ENCODE measurements around the gene MCF2L2. TPM values are rescaled to one million over a fixed set of nuclear protein-coding genes. Genes with fewer than 3 reads are reported as not detected.

The MCF2L2 gene
- total and polyA plus RNA-seq, 2 of the 13 experiments (the other 11 are each of a cell fraction or from before 2014, with no cell fraction given), result not detected

DNA sequence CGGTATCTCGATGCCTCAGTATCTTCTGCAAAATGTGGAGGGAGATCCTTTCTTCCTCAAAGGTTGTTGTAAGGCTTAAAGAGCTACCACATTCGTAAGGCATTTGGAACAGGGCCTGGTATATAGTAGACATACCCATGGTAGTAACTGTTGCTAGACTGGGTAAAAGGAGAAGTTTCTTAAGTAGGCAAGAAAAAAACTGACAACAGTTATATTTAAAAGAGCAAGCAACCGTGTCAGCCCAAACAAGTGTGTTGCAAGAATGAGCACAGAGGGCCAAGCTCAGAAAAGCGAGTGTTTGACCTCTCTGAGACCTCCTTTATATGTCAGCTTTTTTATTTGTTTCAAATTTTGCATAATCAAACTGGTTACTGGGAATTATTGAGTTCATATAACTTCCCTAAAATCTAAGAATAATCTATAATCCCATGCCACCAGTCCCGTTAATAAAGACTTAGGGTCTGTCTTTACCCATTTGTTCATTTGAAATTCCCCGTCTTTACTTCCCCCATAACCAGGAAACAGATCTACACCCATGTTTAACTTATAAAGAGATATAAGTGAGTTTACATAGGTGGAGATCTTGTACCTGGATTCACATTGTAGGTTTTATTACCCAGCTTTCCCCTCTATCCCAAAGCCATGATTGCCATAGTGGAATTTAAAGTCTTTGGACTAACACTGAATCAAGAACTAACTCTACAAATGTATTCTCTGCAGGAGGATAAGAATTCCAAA, 168.1 kb downstream of the MCF2L2 start:
- no peak for DNase-seq (ENCODE audit: low spot score)
- Histone ChIP-seq H3K27me3 (ENCODE audit: control insufficient read depth in 1 of 2, insufficient read depth in 2 of 2, low read length in 2 of 2) (peaks cover 1 to 28% of the 10 kb centered on the region in 2 experiments; a peak in 4 of 5 replicates), H4K20me1 (ENCODE audit: insufficient read depth, low read length) (no peaks in the 10 kb centered on the region), H3K4me3 (replicated peaks in 1 of 3; ENCODE audit: insufficient read depth in 1 of 3, low read depth in 2 of 3, low read length in 3 of 3) (no peak overlapping the region), H2AFZ (ENCODE audit: low read length) (no peak overlapping the region), H3K36me3 (replicated peaks in 1 of 2; ENCODE audit: control insufficient read depth in 1 of 2, insufficient read depth in 2 of 2, low read length in 2 of 2) (no peaks in the 10 kb centered on the region), H3K9ac (ENCODE audit: insufficient read depth, low read depth, low read length) (no peak overlapping the region), H3K27ac (ENCODE audit: extremely low read length, insufficient read depth, low read length) (no peak overlapping the region), H3K79me2 (ENCODE audit: insufficient read depth, low read length) (no peaks in the 10 kb centered on the region), H3K4me1 (ENCODE audit: insufficient read depth, low read length) (no peaks in the 10 kb centered on the region), H3K9me3 (ENCODE audit: low read length) (no peaks in the 10 kb centered on the region), H3K4me2 (ENCODE audit: low read depth, low read length) (no peak overlapping the region)
- no TSS peak for BruUV-seq (replicated peaks)
- no peak for FAIRE-seq
- ChIA-PET POLR2A (no interaction called here), CTCF (ENCODE audit: low intra/inter-chr PET ratio, low total read pairs) (no interaction called here)
- WGBS (ENCODE audit: low lambda C conversion rate), result 6% methylated on average over 7 of the region's 7 CpGs
- intact Hi-C loops (cut with micrococcal nuclease; ENCODE audit: unreplicated experiment), result no loop called here
- in situ Hi-C loops (cut with HindIII; ENCODE audit: extremely low pct_ligation_motif_present, low pct_unique_long_range_greater_than_20kb), result no loop called here
- ATAC-seq, result no peak
- TF ChIP-seq ZC3H4 (CRISPR knock-in tag; IDR thresholded peaks at IDR 0.05; ENCODE audit: borderline replicate concordance), result no peak
- TF ChIP-seq, protein P1, sequence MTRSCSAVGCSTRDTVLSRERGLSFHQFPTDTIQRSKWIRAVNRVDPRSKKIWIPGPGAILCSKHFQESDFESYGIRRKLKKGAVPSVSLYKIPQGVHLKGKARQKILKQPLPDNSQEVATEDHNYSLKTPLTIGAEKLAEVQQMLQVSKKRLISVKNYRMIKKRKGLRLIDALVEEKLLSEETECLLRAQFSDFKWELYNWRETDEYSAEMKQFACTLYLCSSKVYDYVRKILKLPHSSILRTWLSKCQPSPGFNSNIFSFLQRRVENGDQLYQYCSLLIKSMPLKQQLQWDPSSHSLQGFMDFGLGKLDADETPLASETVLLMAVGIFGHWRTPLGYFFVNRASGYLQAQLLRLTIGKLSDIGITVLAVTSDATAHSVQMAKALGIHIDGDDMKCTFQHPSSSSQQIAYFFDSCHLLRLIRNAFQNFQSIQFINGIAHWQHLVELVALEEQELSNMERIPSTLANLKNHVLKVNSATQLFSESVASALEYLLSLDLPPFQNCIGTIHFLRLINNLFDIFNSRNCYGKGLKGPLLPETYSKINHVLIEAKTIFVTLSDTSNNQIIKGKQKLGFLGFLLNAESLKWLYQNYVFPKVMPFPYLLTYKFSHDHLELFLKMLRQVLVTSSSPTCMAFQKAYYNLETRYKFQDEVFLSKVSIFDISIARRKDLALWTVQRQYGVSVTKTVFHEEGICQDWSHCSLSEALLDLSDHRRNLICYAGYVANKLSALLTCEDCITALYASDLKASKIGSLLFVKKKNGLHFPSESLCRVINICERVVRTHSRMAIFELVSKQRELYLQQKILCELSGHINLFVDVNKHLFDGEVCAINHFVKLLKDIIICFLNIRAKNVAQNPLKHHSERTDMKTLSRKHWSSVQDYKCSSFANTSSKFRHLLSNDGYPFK (CRISPR knock-in tag; IDR thresholded peaks at IDR 0.05; ENCODE audit: borderline replicate concordance), result no peak
- TF ChIP-seq TEAD2 (CRISPR knock-in tag; IDR thresholded peaks at IDR 0.05), result no peak
- no peak for TF ChIP-seq ZNF101 (CRISPR knock-in tag; IDR thresholded peaks at IDR 0.05; ENCODE audit: borderline replicate concordance, low read depth)
- no peak for TF ChIP-seq NAIF1 (CRISPR knock-in tag; IDR thresholded peaks at IDR 0.05; ENCODE audit: borderline replicate concordance)
- TF ChIP-seq GLI4 (CRISPR knock-in tag; IDR thresholded peaks at IDR 0.05; ENCODE audit: borderline replicate concordance), result no peak
- TF ChIP-seq, protein P2, sequence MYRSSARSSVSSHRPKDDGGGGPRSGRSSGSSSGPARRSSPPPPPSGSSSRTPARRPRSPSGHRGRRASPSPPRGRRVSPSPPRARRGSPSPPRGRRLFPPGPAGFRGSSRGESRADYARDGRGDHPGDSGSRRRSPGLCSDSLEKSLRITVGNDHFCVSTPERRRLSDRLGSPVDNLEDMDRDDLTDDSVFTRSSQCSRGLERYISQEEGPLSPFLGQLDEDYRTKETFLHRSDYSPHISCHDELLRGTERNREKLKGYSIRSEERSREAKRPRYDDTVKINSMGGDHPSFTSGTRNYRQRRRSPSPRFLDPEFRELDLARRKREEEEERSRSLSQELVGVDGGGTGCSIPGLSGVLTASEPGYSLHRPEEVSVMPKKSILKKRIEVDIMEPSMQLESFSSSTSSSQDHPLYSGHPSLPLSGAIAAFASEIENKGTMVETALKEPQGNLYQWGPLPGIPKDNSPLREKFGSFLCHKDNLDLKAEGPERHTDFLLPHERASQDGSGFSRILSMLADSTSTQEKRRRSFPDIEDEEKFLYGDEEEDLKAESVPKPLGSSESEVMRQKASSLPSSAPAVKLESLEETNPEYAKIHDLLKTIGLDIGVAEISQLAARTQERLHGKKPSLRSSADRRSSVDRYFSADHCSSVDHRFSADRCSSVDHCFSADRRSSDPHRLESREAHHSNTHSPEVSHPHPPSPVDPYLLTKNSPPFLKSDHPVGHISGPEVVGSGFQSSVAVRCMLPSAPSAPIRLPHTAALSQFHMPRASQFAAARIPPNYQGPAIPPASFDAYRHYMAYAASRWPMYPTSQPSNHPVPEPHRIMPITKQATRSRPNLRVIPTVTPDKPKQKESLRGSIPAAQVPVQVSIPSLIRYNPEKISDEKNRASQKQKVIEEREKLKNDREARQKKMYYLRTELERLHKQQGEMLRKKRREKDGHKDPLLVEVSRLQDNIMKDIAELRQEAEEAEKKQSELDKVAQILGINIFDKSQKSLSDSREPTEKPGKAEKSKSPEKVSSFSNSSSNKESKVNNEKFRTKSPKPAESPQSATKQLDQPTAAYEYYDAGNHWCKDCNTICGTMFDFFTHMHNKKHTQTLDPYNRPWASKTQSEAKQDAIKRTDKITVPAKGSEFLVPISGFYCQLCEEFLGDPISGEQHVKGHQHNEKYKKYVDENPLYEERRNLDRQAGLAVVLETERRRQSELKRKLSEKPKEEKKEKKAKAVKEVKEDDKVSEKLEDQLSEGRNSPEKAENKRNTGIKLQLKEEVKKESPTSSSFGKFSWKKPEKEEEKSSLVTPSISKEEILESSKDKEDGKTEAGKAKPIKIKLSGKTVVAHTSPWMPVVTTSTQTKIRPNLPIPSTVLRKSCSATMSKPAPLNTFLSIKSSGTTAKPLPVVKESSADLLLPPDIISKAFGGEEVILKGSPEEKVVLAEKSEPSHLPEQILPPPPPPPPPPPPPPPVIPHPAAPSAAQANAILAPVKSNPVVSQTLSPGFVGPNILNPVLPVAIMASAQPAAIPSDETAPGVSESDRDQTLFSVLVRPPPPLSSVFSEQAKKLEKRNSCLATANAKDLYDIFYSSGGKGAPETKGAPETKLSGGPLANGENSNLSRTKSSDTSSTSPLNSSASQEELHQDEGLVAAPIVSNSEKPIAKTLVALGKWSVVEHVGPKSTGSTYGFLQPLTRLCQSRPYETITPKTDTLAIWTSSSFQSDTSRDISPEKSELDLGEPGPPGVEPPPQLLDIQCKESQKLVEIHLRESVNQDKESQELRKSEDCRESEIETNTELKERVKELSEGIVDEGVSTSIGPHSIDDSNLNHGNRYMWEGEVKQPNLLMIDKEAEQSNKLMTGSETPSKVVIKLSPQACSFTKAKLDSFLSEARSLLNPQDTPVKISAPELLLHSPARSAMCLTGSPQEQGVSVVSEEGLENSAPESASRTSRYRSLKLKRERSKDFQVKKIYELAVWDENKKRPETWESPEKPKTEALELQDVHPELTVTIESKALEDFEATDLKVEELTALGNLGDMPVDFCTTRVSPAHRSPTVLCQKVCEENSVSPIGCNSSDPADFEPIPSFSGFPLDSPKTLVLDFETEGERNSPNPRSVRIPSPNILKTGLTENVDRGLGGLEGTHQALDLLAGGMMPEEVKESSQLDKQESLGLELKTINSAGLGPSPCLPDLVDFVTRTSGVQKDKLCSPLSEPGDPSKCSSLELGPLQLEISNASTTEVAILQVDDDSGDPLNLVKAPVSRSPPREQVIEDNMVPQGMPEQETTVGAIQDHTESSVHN (CRISPR knock-in tag; IDR thresholded peaks at IDR 0.05), result no peak
- no peak for TF ChIP-seq KDM3A (CRISPR knock-in tag; IDR thresholded peaks at IDR 0.05; ENCODE audit: low read depth)
- TF ChIP-seq, protein P3, sequence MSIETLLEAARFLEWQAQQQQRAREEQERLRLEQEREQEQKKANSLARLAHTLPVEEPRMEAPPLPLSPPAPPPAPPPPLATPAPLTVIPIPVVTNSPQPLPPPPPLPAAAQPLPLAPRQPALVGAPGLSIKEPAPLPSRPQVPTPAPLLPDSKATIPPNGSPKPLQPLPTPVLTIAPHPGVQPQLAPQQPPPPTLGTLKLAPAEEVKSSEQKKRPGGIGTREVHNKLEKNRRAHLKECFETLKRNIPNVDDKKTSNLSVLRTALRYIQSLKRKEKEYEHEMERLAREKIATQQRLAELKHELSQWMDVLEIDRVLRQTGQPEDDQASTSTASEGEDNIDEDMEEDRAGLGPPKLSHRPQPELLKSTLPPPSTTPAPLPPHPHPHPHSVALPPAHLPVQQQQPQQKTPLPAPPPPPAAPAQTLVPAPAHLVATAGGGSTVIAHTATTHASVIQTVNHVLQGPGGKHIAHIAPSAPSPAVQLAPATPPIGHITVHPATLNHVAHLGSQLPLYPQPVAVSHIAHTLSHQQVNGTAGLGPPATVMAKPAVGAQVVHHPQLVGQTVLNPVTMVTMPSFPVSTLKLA (IDR thresholded peaks at IDR 0.05), result no peak
- TF ChIP-seq SNAPC2 (CRISPR knock-in tag; IDR thresholded peaks at IDR 0.05), result no peak
- TF ChIP-seq HOXA7 (CRISPR knock-in tag; IDR thresholded peaks at IDR 0.05), result no peak

All from HepG2 (cell line).